Measurements from ENCODE around the gene SBNO1.
"Not testable (repeated sequence)": the region's sequence is repeated elsewhere in the genome, so short reads cannot be mapped to it uniquely, and the experiment has no call there.

The SBNO1 gene

DNA sequence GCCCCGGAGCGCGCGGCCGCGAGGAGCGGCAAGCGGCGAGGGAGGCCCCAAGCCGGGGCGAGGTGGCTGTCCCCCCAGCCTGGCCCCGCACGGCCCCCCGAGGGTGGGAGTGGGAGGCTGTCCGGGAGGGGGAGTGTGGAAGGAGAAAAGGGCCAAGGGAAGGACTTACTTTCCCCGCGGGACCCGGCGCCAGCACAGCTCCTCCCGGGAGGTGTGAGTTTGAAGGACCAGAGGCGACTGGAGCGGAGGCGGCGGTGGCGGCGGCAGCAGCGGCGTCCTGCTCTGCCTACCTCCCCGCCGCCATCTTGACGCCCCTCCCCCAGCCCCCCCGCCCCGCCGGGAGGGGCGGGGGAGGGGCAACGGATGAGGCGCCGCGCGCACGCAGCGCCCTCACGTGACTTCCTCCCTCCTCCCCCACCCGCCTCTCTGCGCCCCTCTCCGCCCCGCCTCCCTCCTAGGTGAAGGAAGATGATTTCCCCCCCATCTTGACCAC, at the start of gene SBNO1:
Gene SBNO1, minus strand, starts transcription at position 316 of the 493 bp plus-strand sequence. CDS start 14,406 bp downstream, outside the sequence.
- peak; percentile 77 for DNase-seq (ENCODE audit: low read depth, low spot score)

DNA sequence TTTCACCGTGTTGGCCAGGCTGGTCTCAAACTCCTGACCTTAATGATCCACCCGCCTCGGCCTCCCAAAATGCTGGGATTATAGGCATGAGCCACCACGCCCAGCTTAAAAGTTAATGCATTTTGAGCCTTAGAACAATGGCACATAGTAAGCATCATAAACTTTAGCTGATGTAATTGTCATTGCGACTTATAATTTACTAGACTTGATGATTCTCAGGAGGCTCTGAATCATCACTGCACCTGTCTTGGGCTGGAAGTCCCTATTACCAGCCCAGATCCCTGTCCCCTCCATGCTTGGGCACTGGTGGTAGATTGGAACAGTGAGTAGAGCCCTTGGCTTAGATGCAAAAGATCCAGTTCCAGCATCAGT, 45.4 kb upstream of the SBNO1 start:
- no peak for DNase-seq (ENCODE audit: low read depth, low spot score)

GRCh38 chr12:123409284-123410040, 44.8 kb upstream of the SBNO1 start:
- DNase-seq (ENCODE audit: low read depth, low spot score) = not testable (repeated sequence)

DNA sequence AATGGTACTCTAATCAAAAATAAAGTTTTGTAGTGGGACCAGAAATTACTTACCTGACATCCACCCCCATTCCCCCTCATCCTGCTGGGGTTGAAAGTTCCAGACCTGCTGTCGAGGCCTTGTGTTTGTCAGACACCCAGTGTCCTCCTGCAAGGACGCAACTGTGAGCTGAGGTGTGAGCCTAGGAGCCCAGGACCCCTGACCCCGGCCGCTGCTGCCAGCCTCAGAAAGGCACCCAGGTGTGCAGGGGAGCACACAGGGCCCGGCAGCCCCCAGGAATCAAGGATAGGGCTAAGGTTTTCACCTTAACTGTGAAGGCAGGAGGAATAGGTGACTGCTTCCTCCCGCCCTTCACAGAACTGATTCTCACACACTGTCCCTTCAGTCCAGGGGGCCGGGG, 44.0 kb upstream of the SBNO1 start:
- not testable (repeated sequence) for DNase-seq (ENCODE audit: low read depth, low spot score)

DNA sequence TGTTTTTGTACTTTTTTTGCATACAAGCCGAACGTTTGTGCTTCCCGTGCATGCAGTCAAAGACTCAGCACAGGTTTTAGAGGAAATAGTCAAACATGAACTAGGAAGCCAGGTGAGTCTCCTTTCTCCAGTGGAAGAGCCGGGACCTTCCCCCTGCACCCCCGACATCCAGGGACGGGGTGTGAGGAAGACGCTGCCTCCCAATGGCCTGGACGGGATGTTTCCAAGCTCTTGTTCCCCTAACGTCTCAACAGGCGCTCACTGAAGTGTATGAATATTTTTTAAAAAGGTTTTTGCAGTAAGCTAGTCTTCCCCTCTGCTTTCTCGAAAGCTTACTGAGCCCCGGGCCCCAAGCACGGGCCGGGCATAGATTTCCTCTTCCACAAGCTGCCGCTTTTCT, 43.3 kb upstream of the SBNO1 start:
- not testable (repeated sequence) for DNase-seq (ENCODE audit: low read depth, low spot score)

GRCh38 chr12:123407269-123407668, 42.6 kb upstream of the SBNO1 start:
- not testable (repeated sequence) for DNase-seq (ENCODE audit: low read depth, low spot score)

DNA sequence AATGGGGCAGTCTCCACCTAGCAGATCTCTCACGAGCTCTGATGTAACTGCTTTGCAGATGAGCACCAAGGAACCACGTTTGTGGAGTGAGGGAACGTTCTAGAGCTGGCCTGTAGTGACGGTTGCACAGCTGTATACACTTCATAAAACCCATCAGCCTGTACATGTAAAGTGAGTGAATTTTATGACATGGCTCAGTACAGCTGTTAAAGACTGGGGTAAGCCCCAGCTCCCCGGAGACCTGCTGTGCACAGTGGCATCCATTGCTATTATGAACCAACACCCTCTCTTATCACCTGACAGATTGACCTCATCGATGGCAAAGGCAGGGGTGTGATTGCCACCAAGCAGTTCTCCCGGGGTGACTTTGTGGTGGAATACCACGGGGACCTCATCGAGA, 39.9 kb upstream of the SBNO1 start:
- no peak for DNase-seq (ENCODE audit: low read depth, low spot score)

GRCh38 chr12:123401753-123402683, 37.4 kb upstream of the SBNO1 start:
- DNase-seq (ENCODE audit: low read depth, low spot score) = no peak

DNA sequence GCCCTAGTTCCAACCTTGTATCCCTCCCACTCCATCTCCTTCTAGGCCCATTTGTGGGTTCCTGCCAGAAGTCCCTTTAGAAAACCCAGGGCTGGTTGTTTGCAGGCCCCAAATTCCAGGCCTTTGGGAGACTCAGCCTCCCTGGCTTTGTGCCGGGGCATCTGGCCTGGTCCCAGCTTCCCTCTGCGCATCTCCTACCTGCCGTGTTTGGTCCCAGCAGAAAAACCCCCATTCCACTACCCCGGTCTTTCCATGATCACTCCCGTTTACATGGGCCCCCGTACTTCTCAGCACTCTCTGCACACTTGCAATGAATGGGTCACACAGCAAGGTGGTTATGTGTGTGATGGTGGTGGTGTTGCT, 34.6 kb upstream of the SBNO1 start:
- DNase-seq (ENCODE audit: low read depth, low spot score) = no peak

DNA sequence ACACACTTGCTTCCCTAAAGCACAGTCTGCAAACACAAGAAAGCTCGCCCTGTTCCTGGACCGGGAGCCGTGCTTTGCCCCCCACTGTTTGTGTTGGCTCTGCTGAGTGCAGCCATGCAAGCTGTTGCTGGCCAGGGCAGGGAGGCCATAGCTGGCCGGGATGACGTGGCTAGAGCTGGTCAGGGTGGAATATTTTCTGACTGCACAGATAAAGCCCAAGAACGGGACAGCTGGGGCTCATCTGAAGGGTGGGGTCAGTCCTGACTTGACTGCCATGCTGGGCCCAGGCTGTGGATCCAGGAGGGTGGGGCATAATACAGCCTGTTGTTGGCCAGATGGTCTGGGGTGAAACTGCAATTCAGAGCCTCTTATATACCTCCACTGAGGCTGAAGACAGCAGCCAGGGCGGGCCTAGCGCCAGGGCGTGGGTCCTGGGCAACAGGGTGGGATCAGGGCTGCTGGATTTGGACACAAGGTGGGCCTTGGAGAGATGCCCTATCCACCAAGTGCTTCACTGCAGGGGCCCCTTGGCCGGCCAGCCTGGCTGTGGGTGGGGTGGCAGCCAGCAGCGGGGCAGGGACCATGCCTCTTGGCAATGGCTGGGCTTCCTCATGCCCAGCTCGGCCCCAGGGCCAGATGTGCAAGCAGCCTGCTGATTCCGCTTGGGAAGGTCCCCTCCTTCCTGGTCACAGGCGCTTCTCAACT, 34.1 kb upstream of the SBNO1 start:
- DNase-seq (ENCODE audit: low read depth, low spot score) = no peak

- no peak for DNase-seq (ENCODE audit: low read depth, low spot score)
Observed at GRCh38 chr12:123398177-123398549, 33.5 kb upstream of the SBNO1 start.

GRCh38 chr12:123397400-123397799, 32.8 kb upstream of the SBNO1 start:
- no peak for DNase-seq (ENCODE audit: low read depth, low spot score)

DNA sequence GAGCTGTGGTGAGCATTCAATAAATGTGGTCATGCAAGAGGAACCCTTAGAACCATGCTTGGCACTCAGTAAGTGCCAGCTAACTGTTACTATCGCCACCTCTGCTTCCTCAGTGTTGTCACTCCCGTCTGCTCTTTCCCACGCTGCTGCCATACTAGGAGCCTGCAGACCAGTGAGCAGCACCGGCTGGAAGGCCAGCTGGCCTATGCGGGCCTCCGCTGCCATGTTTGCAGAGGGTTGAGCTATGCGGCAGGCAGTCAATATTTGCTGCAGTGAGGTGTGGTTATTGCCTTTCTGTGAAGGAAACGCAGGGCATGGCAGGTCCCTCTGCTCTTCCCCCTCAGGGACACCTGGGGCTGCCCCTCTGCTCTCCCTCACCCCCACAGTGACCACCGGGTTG, 32.3 kb upstream of the SBNO1 start:
- DNase-seq (ENCODE audit: low read depth, low spot score) = no peak

- no peak for DNase-seq (ENCODE audit: low read depth, low spot score)
Observed at GRCh38 chr12:123396543-123396942, 31.9 kb upstream of the SBNO1 start.

DNA sequence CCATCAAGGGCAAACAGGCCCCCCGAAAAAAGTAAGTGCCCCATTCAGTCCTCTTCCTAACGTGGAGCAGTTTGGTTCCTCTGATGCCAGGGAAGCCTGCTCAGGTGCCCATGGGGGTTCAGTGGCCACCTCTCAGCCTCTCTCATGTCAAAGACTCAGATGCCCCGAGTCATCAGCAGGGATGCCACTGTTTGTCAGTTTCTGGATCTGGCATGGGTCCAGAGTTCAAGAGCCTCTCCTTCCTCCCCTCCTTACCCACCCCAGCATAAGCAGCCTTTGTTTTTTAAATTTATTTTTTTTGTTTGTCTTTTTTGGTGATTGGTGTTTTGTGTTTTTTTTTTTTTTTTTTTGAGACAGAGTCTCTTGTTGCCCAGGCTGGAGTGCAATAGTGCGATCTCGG, 30.6 kb upstream of the SBNO1 start:
- no peak for DNase-seq (ENCODE audit: low read depth, low spot score)

DNA sequence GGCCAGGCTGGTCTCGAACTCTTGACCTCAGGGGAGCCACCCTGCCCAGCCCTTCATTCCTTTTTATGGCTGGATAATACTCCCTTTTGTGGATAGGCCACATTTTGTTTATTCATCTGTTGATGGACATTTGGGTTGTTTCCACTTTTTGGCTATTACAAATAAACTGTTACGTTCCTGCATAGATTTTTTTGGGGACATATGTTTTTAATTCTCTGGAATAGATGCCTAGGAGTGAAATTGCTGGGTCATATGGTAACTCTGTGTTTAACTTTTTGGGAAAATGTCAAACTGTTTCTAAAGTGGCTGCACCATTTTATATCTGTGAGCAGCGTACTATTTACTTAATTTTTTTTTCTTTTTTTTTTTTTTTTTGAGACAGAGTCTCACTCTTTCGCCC, 29.1 kb upstream of the SBNO1 start:
- DNase-seq (ENCODE audit: low read depth, low spot score) = no peak

GRCh38 chr12:123391546-123392343, 27.1 kb upstream of the SBNO1 start:
- no peak for DNase-seq (ENCODE audit: low read depth, low spot score)

GRCh38 chr12:123390498-123391426, 26.1 kb upstream of the SBNO1 start:
- DNase-seq (ENCODE audit: low read depth, low spot score) = no peak

DNA sequence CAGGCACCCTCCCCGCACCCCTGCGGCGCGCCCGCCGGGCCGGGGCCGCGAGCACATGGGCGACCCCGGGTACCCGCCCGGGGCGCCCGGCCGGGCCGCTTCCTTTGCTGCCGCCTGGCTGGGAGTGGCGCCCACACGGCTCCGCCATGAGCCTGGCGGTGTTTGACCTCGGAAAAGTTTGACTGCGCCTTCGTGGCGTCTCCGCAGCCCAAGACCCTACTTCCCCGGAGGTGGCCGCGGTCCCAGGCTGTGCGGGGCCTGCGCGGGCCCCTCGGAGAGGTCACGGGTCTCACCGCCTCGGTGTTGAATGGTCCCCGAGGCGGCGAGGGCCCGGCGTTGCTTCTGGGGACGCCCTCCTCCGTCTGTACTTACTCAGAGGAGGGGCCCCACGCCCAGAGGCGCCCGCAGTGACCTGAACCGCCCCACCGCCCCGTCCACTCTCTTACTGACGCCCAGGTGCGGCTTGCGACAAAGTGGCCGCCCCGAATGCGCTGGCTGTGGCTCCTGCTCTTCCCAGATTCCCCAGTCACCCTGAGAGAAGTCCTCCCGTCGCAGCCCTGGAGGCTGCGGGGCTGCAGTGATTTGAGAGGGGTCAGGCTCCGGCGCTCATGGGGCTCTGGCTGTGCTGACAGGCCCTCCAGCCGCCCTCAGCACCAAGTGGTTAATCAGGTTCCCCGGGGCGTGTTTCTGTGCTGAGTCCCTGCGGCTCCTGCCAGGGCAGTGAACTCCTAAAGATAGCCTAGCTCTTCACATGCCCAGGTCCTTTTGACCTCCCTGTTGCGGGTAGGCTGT, 25.1 kb upstream of the SBNO1 start:
- DNase-seq (ENCODE audit: low read depth, low spot score) = no peak
